ENCODE results near the gene EID2B. TPM values are rescaled to one million over a fixed set of nuclear protein-coding genes. Genes with fewer than 3 reads are reported as not detected.

The EID2B gene
- total RNA-seq, 1 donor from 2014 or later: 24.1 TPM

DNA sequence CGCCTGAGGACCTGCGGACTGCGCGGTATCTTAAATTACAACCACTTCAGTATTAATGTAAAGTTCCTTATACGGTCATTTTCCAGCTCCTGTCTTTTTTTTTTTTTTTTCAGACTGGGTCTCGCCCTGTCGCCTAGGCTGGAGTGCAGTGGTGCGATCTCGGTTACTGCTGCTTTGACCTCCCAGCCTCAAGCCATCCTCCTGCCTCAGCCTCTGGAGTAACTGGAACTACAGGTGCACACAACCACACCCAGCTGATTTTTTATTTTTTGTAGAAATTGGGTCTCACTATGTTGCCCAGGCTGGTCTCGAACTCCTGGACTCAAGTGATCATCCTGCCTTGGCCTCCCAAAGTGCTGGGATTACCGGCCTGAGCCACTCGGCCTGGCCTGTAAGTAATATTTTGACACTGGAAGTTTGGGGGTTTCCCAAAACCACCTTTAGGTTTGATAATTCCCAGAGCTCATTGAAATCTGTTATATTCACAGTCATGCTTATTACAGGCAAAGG lies 406 bp upstream of the EID2B start:
- DNase-seq (ENCODE audit: low spot score in 2 of 2) (no peak), FAIRE-seq (no peak)

DNA sequence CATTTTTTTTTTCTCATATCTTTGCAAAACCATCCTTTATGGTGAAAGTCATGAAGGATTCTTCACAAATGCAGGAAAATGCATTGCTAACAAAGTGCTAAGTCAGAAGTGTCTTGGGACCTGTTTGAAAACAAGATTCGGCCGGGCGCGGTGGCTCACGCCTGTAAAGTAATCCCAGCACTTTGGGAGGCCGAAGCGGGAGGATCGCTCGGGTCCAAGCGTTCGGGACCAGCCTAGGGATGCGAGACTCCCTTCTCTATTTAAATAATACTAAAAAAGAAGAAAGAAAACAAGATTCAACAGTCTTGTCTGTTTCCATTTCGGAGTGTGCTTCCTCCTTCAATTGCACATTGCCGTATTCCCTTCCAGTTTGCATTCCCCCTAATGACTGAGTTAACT lies 819 bp downstream of the EID2B start:
- DNase-seq (ENCODE audit: low spot score in 2 of 2) (no peak), FAIRE-seq (no peak)

DNA sequence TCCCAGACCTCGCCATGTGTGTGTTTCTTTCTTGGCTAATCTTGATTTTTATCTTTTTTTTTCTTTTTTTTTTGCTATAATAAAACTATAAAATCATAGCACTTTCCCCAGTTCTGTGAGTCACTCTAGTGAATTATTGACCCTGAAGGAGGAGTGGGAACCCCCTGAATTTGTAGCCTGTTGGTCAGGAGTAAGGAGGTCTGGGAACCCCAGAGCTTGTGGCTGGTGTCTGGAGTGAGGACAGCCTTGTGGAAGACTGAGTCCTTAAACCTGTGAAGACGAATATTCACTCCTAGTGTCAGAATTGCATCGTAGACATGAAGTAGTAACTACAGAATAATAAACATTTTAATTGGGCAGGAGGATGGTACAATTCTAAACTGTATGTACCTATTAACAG lies 7.4 kb downstream of the EID2B start:
- no peak for FAIRE-seq
- DNase-seq (ENCODE audit: low spot score in 2 of 2): peak in 1 of 2 donors; percentile 3

DNA sequence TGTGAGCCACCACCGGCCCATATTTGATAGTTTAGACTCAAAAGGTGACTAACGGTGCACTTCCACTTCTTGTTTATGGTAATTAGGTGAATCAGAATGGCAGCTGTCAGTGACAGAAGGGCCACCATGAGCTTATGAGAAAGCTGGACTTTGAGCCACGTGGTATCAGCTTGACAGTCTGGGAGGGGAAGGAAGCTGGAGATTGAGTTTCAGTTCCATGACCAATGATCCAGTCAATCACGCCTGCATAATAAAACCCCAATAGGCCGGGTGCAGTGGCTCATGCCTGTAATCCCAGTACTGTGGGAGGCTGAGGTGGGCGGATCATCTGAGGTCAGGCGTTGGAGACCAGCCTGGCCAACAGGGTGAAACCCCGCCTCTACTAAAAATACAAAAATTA lies 8.2 kb downstream of the EID2B start:
- no peak for FAIRE-seq
- DNase-seq (ENCODE audit: low spot score in 2 of 2): no peak

DNA sequence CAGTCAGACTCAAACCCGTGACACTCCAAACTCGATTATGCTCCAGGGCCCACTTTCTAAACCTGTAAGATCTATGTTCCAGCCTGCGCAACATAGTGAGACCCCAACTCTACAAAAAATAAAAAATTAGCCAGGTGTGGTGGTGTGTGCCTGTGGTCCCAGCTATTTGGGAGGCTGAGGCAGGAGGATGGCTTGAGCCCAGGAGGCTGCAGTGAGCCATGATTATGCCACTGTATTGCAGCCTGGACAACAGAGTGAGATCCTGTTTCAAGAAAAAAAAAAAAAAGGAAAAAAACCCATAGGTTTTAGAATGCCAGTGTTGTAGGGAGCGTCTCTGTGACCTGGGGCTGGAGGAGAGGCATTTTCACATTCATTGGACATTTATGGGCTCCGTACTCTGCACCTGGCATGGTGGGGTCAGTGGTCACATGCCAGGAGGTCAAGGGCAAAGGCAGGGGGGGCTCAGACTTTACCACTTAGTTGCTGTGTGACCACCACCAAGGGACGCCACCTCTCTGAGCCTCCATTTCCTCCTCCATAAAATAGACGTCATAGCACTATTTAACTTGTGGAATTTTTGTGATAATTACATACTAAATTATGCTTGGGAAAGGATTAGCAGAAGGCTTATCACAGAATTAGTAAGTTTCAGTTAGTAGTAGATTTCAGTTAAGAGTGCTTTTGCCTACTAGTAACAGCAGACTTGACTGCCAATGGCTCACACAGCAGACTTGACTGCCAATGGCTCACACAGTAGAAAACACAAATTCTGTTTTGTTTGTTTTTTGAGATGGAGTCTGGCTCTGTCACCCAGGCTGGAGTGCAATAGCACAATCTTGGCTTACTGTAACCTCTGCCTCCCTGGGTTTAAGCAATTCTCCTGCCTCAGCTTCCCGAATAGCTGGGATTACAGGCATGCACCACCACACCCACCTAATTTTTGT lies 11.8 kb downstream of the EID2B start:
- FAIRE-seq: no peak
- DNase-seq (ENCODE audit: low spot score in 2 of 2): no peak

DNA sequence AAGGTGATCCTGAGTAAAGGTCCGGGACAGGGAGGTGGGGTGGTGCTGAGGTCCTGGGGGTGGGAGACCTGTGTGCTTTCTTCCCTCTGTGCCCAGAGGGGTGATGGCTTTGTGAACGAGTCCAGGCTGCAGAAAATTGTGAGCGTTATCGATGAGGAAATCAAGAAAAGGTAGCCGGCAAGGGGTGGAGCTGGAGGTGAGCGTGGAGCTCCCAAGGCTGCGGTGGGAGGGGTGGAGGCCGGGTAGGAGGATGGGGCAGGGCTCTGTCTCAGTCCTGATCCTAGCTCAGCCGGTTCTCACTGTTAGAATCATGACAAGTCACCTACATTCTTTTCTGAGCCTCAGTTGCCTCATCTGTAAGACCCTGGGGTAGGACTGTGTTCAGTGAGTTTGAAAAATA lies 13.7 kb downstream of the EID2B start:
- no peak for FAIRE-seq
- no peak for DNase-seq (ENCODE audit: low spot score in 2 of 2)

DNA sequence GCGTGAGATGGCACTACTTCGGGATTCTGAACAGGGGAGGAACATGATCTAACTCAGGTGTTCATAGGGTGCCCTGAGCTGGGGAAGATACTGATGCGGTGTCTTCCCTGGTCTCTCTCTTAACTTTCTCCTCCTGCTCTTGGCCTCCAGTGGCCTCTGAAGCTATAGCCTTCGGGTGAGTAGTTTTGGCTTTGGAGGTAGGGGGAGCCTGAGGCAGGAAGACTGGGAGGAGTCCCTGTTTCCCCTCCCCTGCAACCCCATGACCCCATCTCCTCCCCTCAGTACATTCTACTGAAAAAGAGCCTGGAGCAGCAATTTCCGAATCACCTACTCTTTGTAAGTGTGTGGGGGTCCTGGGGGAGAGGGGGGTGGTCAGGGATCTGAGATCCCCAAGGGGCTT lies 14.2 kb downstream of the EID2B start:
- DNase-seq (ENCODE audit: low spot score in 2 of 2): no peak
- FAIRE-seq: no peak

DNA sequence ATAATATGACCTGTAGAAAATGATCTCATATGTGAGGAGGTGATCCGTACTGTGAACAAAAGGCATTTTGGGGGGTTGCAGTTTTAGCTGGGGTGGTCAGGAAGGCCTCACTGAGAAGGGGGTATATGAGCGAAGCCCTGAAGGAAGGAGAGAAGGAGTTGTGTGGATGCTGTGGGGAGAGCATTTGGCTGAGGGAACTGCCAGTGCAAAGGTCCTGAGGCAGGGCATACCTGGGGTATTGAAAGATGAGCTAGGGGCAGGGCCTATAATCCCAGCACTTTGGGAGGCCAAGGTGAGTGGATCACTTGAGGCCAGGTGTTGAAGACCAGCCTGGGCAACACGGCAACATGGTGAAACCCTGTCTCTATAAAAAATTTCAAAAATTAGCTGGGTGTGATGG lies 15.2 kb downstream of the EID2B start:
- DNase-seq (ENCODE audit: low spot score in 2 of 2) (no peak), FAIRE-seq (no peak)

DNA sequence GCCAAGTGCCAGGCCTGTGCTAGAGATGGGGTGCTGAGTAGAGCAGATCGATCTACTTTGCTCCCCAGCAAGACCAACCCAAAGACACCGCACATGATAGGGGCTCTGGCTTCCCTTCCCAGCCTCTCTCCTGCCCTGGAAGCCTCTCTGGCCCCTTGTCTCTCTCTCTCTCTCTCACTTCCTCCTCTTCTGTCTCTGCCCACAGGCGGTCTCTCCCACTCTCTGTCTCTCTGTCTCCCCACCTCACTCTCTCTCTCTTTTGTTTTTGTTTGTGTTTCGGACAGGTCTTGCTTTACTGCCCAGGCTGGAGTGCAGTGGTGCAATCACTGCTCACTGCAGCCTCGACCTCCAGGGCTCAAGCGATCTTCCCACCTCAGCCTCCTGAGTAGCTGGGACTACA lies 16.4 kb downstream of the EID2B start:
- DNase-seq (ENCODE audit: low spot score in 2 of 2) (no peak), FAIRE-seq (no peak)

DNA sequence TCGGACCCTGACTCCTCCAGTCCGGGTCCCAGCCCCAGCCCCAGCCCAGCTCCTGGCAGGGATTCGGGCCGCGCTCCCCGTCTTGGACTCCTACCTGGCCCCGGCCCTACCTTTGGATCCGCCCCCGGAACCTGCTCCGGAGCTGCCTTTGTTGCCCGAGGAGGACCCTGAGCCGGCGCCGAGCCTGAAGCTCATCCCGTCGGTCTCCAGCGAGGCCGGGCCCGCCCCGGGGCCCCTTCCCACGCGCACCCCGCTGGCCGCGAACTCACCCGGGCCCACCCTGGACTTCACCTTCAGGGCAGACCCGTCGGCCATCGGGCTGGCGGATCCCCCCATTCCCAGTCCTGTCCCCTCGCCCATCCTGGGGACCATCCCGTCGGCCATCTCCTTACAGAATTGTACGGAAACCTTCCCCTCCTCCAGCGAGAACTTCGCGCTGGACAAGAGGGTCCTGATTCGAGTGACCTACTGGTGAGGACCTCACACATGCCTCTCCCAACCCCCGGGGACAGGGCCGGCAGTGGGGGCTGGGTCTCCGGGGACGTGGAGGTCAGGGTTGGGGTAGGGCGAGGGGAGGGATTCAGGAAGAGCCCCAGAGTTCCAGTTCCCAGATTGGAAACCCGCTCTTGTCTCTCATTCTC lies 17.0 kb downstream of the EID2B start:
- DNase-seq (ENCODE audit: low spot score in 2 of 2) (no peak), FAIRE-seq (no peak)

DNA sequence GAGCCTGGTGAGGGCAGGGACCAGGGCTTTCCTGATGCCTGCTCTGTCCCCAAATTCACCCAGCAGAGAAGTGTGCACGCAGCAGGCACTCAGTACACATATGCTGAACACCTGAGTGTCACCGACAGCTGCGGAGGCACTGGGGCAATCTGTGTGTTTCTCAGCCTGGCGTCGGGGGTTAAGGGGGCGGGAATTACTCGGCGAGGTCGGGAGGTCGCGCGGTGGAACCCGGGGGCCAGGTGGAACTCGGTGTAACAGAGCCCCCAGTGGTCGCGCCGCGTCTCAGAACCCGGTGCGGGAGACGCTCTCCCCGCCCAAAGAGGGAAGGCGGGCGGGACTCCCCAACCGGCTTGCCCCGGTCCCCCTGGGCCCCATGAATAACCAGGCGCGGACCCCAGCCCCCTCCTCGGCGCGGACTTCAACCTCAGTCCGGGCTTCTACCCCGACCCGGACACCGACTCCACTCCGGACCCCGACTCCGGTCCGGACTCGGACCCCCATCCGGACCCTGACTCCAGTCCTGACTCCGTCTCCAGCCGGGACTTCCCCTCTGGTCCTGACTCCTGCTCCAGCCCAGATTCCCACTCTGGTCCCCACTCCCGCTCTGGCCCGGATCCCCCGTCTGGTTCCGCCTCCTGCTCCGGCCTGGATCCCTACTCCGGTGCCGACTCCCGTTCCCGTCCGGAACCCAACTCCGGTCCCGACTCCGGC lies 17.7 kb downstream of the EID2B start, which contains the start of gene SELENOV:
TSS of gene SELENOV (plus strand) at position 300 of the 711 bp plus-strand sequence. CDS start at position 374, 74 bp downstream.
- DNase-seq (ENCODE audit: low spot score in 2 of 2) (no peak), FAIRE-seq (no peak)

DNA sequence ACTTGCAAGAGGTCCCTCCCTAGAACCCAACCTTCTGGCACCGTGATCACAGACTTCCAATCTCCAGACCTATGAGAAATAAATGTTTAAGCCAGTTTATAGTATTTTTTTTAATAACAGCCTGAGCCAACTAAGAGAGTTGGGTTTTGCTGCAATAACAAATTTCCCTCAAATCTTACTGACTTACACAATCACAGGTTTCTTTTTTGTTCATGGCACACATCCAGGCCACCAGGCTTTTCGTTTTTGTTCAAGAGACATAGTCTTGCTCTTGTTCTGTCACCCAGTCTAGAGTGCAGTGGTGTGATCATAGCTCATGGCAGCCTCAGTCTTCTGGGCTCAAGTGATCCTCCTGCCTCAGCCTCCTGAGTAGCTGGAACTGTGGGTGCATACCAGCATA lies 19.7 kb downstream of the EID2B start:
- FAIRE-seq (no peak), DNase-seq (ENCODE audit: low spot score in 2 of 2) (no peak)

DNA sequence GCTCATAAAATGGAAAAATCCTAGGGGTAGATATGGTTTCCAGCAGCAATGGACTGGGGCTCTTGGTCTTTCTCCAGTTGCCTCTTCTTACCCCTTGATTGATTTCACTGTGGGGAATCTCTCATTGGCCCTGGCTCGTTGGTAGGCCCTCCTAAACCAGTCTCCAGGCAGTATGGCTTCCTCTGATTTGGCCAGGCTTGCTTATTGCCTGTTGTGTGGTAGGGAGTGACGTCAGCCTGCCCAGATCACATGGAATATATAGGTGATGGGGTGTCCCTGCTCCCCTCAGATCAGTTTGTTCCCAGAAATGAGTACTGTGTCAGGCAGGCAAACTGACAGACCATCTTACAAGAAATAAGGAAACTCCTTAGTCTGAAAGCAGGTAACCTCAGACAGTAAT lies 23.4 kb downstream of the EID2B start:
- FAIRE-seq: no peak
- DNase-seq (ENCODE audit: low spot score in 2 of 2): no peak

DNA sequence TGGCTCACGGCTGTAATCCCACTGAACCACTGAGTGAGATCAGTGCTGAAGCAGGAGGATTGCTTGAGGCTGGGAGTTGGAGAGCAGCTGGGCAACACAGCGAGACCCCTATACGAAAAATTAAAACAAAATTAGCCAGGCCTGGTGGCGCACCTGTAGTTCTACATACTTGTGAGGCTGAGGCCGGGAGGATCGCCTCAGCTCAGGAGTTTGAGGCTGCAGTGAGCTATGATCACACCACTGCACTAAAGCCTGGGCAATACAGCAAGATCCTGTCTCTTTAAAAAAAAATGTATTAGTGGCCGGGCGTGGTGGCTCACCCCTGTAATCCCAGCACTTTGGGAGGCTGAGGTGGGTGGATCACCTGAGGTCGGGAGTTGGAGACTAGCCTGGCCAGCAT lies 24.0 kb downstream of the EID2B start:
- DNase-seq (ENCODE audit: low spot score in 2 of 2): no peak
- FAIRE-seq: no peak

DNA sequence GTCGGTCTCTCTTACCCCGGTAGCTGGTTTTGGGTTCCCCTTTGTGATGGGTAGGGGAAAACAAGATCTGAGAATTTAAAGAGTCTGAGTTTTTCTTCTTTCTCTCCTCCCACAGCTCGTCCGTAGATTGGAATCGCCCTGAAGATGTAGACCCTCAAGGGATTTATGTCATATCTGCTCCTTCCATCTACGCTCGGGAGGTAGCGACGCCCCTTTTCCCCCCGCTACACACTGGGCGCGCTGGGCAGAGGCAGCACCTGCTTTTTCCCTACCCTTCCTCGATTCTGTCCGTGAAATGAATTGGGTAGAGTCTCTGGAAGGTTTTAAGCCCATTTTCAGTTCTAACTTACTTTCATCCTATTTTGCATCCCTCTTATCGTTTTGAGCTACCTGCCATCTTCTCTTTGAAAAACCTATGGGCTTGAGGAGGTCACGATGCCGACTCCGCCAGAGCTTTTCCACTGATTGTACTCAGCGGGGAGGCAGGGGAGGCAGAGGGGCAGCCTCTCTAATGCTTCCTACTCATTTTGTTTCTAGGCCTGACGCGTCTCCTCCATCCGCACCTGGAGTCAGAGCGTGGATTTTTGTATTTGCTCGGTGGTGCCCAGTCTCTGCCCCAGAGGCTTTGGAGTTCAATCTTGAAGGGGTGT lies 24.8 kb downstream of the EID2B start:
- FAIRE-seq (no peak), DNase-seq (ENCODE audit: low spot score in 2 of 2) (no peak)

DNA sequence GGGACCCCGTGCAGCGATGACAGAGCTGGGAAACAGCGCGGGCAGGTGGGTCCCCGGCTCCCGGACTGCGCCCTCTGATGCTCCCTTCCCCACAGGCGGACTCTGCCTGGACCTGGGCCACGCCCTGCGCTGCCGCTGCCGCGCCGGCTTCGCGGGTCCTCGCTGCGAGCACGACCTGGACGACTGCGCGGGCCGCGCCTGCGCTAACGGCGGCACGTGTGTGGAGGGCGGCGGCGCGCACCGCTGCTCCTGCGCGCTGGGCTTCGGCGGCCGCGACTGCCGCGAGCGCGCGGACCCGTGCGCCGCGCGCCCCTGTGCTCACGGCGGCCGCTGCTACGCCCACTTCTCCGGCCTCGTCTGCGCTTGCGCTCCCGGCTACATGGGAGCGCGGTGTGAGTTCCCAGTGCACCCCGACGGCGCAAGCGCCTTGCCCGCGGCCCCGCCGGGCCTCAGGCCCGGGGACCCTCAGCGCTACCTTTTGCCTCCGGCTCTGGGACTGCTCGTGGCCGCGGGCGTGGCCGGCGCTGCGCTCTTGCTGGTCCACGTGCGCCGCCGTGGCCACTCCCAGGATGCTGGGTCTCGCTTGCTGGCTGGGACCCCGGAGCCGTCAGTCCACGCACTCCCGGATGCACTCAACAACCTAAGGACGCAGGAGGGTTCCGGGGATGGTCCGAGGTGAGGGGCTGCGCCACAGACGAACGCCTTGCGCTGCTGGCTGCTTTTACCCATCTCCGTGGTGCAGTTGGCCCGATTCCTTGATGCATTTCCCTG lies 25.5 kb downstream of the EID2B start:
- FAIRE-seq (no peak), DNase-seq (ENCODE audit: low spot score in 2 of 2) (peak; percentile 71 to 80)

DNA sequence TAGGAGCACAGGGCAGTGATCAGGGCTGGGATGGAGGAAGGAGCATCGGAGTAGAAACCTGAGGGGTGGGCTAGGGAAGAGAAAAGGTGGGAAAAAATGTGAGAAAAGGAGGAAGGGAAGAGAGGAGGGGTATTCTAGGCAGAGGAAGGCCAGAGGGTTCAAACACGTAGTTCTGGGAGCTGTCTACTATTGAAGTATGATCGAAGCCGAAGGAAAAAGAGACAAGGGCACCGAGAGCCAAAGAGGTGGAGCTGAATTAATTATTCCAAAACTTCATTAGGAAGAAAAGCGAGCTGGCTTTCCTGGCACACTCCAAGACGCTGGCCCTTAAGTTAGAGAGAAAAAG lies 26.1 kb downstream of the EID2B start:
- DNase-seq (ENCODE audit: low spot score in 2 of 2): no peak
- no peak for FAIRE-seq

DNA sequence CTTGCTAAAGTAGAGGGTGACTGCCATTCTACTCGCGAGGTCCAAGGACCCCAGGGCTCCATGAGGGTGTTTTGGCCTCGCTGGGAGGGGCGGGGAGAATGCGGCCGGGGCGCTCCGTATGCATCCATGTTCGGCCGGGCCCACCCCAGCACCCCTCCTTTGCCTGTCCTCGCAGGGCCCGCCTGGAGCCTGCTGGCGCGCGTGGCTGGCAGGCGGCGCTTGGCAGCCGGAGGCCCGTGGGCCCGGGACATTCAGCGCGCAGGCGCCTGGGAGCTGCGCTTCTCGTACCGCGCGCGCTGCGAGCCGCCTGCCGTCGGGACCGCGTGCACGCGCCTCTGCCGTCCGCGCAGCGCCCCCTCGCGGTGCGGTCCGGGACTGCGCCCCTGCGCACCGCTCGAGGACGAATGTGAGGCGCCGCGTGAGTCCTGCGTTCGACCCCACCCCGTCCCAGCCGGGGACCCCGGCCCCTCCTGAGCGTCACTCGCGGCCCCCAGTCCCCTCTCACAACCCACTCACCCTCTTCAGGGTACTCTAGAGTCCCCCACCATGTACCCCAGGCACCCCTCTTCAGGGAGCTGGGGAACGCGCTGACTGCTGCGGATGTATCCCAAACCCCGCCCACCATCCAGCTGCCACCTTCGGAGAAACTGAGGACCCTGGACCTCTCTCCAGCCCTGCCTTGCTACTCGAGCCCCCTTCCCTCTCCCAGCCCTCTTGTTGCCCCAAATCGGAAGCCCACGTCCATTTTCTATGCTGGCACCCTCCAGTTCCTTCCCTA lies 29.8 kb downstream of the EID2B start:
- no peak for FAIRE-seq
- peak in 1 of 2 donors; percentile 74 for DNase-seq (ENCODE audit: low spot score in 2 of 2)

DNA sequence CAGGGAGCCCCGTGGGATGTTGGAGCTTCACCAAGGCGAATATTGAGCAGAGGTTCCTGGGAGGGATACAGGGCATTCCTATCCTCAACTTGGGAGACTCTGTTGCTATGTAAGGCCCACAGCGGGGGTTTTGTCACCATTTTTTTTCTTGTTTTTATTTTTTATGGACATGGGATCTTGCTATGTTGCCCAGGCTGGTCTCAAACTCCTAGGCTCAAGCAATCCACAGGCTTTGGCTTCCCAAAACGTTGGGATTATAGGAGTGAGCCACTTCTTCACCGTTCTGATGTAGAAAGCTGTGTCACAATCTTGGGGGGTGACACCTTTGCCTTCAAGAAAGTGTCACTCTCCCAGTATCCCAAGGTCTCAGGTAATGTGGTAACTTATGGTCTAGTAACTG lies 31.3 kb downstream of the EID2B start:
- FAIRE-seq (no peak), DNase-seq (ENCODE audit: low spot score in 2 of 2) (no peak)

Measured in frontal cortex (tissue), 4 donors.